Amniotic stem cell (primary cell): ENCODE results near the gene RAB35.
"Not testable (repeated sequence)": the region's sequence is repeated elsewhere in the genome, so short reads cannot be mapped to it uniquely, and the experiment has no call there.

Experiments
- DNase-seq: peaks from one replicate; lab custom pipeline; 2025; lab: John Stamatoyannopoulos, UW

The RAB35 gene

GRCh38 chr12:120060717-120061116, 55.8 kb downstream of the RAB35 start:
- DNase-seq = no peak

- no peak for DNase-seq
Observed at GRCh38 chr12:120060196-120060595, 56.4 kb downstream of the RAB35 start.

- DNase-seq = no peak
Observed at GRCh38 chr12:120056739-120057138, 59.8 kb downstream of the RAB35 start.

DNA sequence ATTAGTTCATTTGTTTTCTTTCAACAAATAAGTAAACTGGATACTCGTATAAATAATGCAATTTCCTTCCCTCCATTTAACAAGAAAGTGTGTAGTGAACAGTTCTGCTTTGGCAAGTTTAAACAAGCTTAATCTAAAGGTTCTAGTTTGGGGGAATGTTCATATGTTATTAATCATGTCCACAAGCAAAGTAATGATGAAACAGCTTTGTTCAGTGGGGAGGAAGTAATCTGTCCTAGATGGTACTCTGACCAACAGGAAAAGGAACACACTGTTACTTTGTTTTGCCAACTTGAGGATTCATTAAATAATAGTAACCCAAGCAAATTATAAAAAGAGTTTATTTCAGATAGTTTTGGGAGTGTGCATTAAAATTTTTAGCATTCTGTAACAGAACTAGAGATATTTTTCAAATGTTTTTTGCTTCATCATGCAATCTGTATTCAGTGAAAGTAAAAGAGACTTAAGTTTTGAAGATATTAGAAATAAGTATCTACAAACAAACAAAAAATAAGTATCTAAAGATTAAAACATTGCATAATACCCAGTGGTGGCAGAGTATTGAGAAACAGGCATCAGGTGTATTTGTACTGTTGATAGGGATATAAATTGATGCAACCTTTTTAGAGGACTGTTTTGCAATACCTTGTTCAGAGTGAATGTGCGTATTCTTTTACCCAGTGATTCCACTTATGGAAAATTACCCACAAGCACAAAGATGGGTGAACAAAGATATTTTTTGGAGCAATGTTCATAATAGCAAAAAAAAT, 61.1 kb downstream of the RAB35 start:
- DNase-seq = no peak

DNA sequence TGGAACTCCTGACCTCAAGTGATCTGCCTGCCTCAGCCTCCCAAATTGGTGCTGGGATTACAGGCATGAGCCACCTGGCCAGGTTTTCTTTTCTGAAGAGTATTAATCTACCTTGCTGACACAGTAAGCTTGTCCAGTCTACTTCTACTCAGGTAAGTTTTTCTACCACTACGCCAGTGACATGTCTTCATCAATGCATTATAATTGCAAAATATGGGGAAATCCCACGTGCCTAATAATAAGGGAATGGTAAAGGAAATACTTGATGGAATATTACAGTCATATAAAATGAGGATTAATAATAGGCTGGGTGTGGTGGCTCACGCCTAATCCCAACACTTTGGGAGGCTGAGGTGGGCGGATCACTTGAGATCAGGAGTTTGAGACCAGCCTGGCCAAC, 62.3 kb downstream of the RAB35 start:
- no peak for DNase-seq

DNA sequence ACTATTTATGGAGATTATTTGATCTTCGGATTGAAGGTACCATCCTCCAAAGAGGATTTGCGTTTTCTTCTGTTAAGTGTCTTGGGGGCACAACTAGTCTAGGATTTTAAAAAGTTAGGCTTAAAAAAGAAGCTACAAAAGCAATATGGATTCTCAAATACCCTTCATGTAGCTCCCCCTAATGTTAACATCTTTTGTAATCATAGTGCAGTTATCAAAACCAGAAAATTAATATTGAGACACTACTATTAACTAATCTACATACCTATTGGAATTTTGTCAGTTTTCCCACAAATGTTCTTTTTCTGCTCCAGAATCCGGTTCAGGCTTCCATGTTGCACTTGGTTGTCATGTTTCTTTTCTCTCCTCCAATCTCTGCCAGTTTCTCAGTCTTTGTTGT, 65.0 kb downstream of the RAB35 start:
- no peak for DNase-seq

DNA sequence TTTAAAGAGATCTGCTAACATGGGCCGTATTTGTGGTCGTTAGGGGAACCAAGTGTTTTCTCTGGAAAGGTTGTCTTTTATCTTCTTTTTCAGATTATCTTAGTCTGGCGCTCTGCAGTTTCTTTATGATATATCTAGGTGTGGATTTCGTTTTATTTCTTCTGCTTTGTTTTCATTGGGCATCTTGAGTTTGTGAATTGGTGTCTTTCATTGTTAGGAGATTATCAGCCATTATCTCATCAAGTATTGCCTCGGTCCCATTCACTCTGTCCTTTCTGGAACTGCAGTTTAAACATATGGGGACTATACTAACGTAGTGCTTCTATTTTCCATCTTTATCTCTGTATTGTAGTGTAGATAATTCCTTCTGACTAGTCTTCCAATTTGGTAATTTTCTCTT, 67.1 kb downstream of the RAB35 start:
- no peak for DNase-seq

GRCh38 chr12:120048263-120048662, 68.3 kb downstream of the RAB35 start:
- no peak for DNase-seq

GRCh38 chr12:120047072-120047471, 69.5 kb downstream of the RAB35 start:
- DNase-seq = no peak

- DNase-seq = not testable (repeated sequence)
Observed at GRCh38 chr12:120045367-120045766, 71.2 kb downstream of the RAB35 start.
